Thyroid gland (tissue), 4 donors: ENCODE results near the gene KLF11.

Source experiments
- CTCF ChIP-seq, 6 experiments: fragments of 200-600 bp in 3 of 6; fragments of 450-650 bp in 3 of 6; sonication (generic) in 3 of 6; IDR thresholded peaks; one replicate each; pipeline ENCODE4 v1.5.1; 2016 to 2019; ENCODE audit warnings: antibody characterized with exemption in 6 of 6, mild to moderate bottlenecking in 2 of 6, inconsistent platforms in 1 of 6, moderate library complexity in 1 of 6
- POLR2A ChIP-seq, 2 donors: fragments of 450-650 bp; IDR thresholded peaks; one replicate each; pipeline ENCODE4 v1.6.1; 2017; ENCODE audit warnings: antibody characterized with exemption in 2 of 2, mild to moderate bottlenecking in 2 of 2, moderate library complexity in 1 of 2

GRCh38 chr2:10083692-10084211 is 40.4 kb downstream of the KLF11 start:
- TF ChIP-seq CTCF (IDR thresholded peaks at IDR 0.05): no peak
- no peak for TF ChIP-seq POLR2A (IDR thresholded peaks at IDR 0.05)
